ENCODE measurements around the gene FAN1. TPM values are rescaled to one million over a fixed set of nuclear protein-coding genes. Genes with fewer than 3 reads are reported as not detected.
A peak's percentile ranks its signal among the peaks of the same experiment; 100 is the strongest.

Gene FAN1
- total and polyA plus RNA-seq, 2 of the 13 experiments (the other 11 are each of a cell fraction or from before 2014, with no cell fraction given): 10.8 to 20.1 TPM

- no peak for TF ChIP-seq MBNL3 (CRISPR knock-in tag; conservative IDR thresholded peaks at IDR 0.05)
- no peak for TF ChIP-seq IKZF1 (IDR thresholded peaks at IDR 0.05)
- no peak for TF ChIP-seq ZFP82 (CRISPR knock-in tag; IDR thresholded peaks at IDR 0.05; ENCODE audit: borderline replicate concordance)
- no peak for TF ChIP-seq ZNF691 (CRISPR knock-in tag; IDR thresholded peaks at IDR 0.05; ENCODE audit: borderline replicate concordance, low read depth)
- no peak for TF ChIP-seq ZBTB4 (CRISPR knock-in tag; IDR thresholded peaks at IDR 0.05; ENCODE audit: borderline replicate concordance)
- no peak for TF ChIP-seq ZNF224 (CRISPR knock-in tag; IDR thresholded peaks at IDR 0.05)
- TF ChIP-seq REL (CRISPR knock-in tag; conservative IDR thresholded peaks at IDR 0.05): no peak
- no peak for TF ChIP-seq ZNF746 (CRISPR knock-in tag; IDR thresholded peaks at IDR 0.05)
- TF ChIP-seq ZNF720 (CRISPR knock-in tag; IDR thresholded peaks at IDR 0.05): no peak
- no peak for TF ChIP-seq MTERF4 (CRISPR knock-in tag; IDR thresholded peaks at IDR 0.05)
- no peak for TF ChIP-seq TARDBP (CRISPR knock-in tag; IDR thresholded peaks at IDR 0.05)
- TF ChIP-seq BRCA1 (CRISPR knock-in tag; IDR thresholded peaks at IDR 0.05): no peak
- TF ChIP-seq, protein P1, sequence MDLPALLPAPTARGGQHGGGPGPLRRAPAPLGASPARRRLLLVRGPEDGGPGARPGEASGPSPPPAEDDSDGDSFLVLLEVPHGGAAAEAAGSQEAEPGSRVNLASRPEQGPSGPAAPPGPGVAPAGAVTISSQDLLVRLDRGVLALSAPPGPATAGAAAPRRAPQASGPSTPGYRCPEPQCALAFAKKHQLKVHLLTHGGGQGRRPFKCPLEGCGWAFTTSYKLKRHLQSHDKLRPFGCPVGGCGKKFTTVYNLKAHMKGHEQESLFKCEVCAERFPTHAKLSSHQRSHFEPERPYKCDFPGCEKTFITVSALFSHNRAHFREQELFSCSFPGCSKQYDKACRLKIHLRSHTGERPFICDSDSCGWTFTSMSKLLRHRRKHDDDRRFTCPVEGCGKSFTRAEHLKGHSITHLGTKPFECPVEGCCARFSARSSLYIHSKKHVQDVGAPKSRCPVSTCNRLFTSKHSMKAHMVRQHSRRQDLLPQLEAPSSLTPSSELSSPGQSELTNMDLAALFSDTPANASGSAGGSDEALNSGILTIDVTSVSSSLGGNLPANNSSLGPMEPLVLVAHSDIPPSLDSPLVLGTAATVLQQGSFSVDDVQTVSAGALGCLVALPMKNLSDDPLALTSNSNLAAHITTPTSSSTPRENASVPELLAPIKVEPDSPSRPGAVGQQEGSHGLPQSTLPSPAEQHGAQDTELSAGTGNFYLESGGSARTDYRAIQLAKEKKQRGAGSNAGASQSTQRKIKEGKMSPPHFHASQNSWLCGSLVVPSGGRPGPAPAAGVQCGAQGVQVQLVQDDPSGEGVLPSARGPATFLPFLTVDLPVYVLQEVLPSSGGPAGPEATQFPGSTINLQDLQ (CRISPR knock-in tag; IDR thresholded peaks at IDR 0.05): no peak
- TF ChIP-seq ZNF10 (CRISPR knock-in tag; IDR thresholded peaks at IDR 0.05; ENCODE audit: borderline replicate concordance, low read depth): no peak
- no peak for TF ChIP-seq PATZ1 (CRISPR knock-in tag; IDR thresholded peaks at IDR 0.05)
- 0 out of 2 replicates have a peak, but pooled peaks have one; percentile 25 for TF ChIP-seq ZNF574 (CRISPR knock-in tag; IDR thresholded peaks at IDR 0.05)
Observed at GRCh38 chr15:30990036-30990435, 86.3 kb downstream of the FAN1 start (continued).
